GM19238 (cell line): ENCODE data around the gene SPAG4.

Experiments used
- DNase-seq: peaks from one replicate; pipeline ENCODE4 v3.0.0; 2011; ENCODE audit warnings: low spot score; ENCODE audit not compliant: insufficient read length

SPAG4 gene

GRCh38 chr20:35652641-35653429 is 37.2 kb downstream of the SPAG4 start:
- no peak for DNase-seq

- DNase-seq, result no peak
Observed at GRCh38 chr20:35653430-35653734, 37.8 kb downstream of the SPAG4 start.

GRCh38 chr20:35653893-35654292 is 38.3 kb downstream of the SPAG4 start:
- no peak for DNase-seq

GRCh38 chr20:35654415-35654814 is 38.8 kb downstream of the SPAG4 start:
- no peak for DNase-seq

- no peak for DNase-seq
Observed at GRCh38 chr20:35657271-35657670, 41.6 kb downstream of the SPAG4 start.

- no peak for DNase-seq
Observed at GRCh38 chr20:35660122-35660937, 44.7 kb downstream of the SPAG4 start.

GRCh38 chr20:35661053-35661452 is 45.4 kb downstream of the SPAG4 start:
- DNase-seq, result no peak

GRCh38 chr20:35661908-35662307 is 46.3 kb downstream of the SPAG4 start:
- no peak for DNase-seq

GRCh38 chr20:35662551-35662950 is 46.9 kb downstream of the SPAG4 start:
- no peak for DNase-seq

- peak; percentile 43 for DNase-seq
Observed at GRCh38 chr20:35663516-35664465, 48.2 kb downstream of the SPAG4 start.

GRCh38 chr20:35664466-35665206 is 49.0 kb downstream of the SPAG4 start, which contains the start of the genes CPNE1 and RBM12:
CPNE1 (minus strand) TSS chr20:35664900; CDS start chr20:35632923, 31,977 bp downstream.
RBM12 (minus strand) TSS chr20:35664900; CDS start chr20:35655322, 9,578 bp downstream.
- DNase-seq, result peak; percentile 96

GRCh38 chr20:35665949-35666288 is 50.3 kb downstream of the SPAG4 start:
- no peak for DNase-seq

GRCh38 chr20:35669221-35669620 is 53.6 kb downstream of the SPAG4 start:
- no peak for DNase-seq

GRCh38 chr20:35669681-35670080 is 54.1 kb downstream of the SPAG4 start:
- DNase-seq, result no peak
